ENCODE measurements around the gene PODN. TPM values are rescaled to one million over a fixed set of nuclear protein-coding genes. Genes with fewer than 3 reads are reported as not detected.

Gene PODN
- total RNA-seq, 2 donors from 2014 or later: 44.1 to 47.2 TPM

DNA sequence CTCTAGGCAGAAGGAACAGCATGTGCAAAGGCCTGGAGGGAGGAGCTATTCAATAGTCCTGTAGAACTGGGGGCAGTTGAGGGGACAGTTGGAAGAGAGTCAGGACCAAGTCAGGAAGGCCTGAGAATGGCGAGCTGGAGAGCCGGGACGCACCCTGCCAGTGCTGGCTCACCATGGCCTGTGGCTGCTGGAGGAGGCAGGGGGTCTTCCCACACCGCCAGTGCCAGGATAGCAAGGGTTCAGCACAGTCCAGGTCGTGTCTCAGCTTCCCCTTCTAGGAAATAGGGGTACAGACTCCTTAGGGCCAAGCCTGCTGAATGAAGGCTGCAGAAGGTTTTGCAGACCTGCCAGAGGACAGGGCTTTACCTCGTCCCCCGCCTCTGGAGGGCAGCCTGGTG, 7.3 kb downstream of the PODN start:
- H3K4me3 ChIP-seq: no peak overlapping the region
- no peak overlapping the region for H3K27ac ChIP-seq
- DNase-seq (ENCODE audit: low spot score): no peak
- H3K36me3 ChIP-seq: no peaks in the 10 kb centered on the region
- TF ChIP-seq CTCF (IDR thresholded peaks at IDR 0.05): no peak
- H3K27me3 ChIP-seq: no peaks in the 10 kb centered on the region
- H3K9me3 ChIP-seq: no peaks in the 10 kb centered on the region
- H3K4me1 ChIP-seq: peaks cover 0 to 13% of the 10 kb centered on the region in 2 donors

GRCh38 chr1:53069663-53070327, 7.8 kb downstream of the PODN start:
- no peak for TF ChIP-seq CTCF (IDR thresholded peaks at IDR 0.05)

GRCh38 chr1:53070621-53071020, 8.6 kb downstream of the PODN start:
- H3K27me3 ChIP-seq: no peaks in the 10 kb centered on the region
- H3K4me3 ChIP-seq: no peak overlapping the region
- TF ChIP-seq CTCF (IDR thresholded peaks at IDR 0.05): no peak
- peaks cover 0 to 13% of the 10 kb centered on the region in 2 donors for H3K4me1 ChIP-seq
- H3K36me3 ChIP-seq: no peaks in the 10 kb centered on the region
- no peak overlapping the region for H3K27ac ChIP-seq
- no peaks in the 10 kb centered on the region for H3K9me3 ChIP-seq
- no peak for DNase-seq (ENCODE audit: low spot score)

More at GRCh38 chr1:53069663-53070327, 7.8 kb downstream of the PODN start:
- no peak overlapping the region for H3K27ac ChIP-seq
- no peak overlapping the region for H3K4me3 ChIP-seq
- H3K27me3 ChIP-seq: no peaks in the 10 kb centered on the region
- DNase-seq (ENCODE audit: low spot score): peak; percentile 52
- peaks cover 0 to 13% of the 10 kb centered on the region in 2 donors for H3K4me1 ChIP-seq
- no peaks in the 10 kb centered on the region for H3K9me3 ChIP-seq
- H3K36me3 ChIP-seq: no peaks in the 10 kb centered on the region

- H3K27me3 ChIP-seq: no peaks in the 10 kb centered on the region
- no peak overlapping the region for H3K4me3 ChIP-seq
- peak; percentile 53 for DNase-seq (ENCODE audit: low spot score)
- H3K27ac ChIP-seq: no peak overlapping the region
- H3K36me3 ChIP-seq: no peaks in the 10 kb centered on the region
- no peak for TF ChIP-seq CTCF (IDR thresholded peaks at IDR 0.05)
- H3K4me1 ChIP-seq: peaks cover 0 to 12% of the 10 kb centered on the region in 2 donors
- no peaks in the 10 kb centered on the region for H3K9me3 ChIP-seq
Measured at GRCh38 chr1:53071167-53071865, 9.3 kb downstream of the PODN start.

DNA sequence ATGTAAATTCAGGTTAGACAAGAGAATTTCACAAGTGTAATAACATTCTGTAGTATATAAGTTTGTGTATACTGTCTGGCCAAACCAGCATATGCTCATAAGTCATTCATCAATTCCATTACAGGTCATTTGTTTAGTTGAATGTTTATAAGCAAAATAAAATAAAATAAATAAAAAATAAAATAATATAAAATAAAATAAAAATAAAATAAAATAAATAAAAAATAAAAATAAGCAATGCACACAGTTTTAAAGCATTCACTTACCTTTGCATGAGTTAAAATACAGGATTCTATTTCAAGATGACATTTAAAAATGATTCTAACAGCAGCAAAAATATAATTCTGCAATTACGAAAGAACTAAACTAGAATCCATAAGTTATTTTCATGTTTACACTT, 9.9 kb downstream of the PODN start:
- Histone ChIP-seq H3K36me3 (no peaks in the 10 kb centered on the region), H3K27ac (no peak overlapping the region), H3K4me3 (no peak overlapping the region), H3K4me1 (peaks cover 0 to 6% of the 10 kb centered on the region in 2 donors), H3K9me3 (no peaks in the 10 kb centered on the region), H3K27me3 (no peaks in the 10 kb centered on the region)
- no peak for DNase-seq (ENCODE audit: low spot score)
- TF ChIP-seq CTCF (IDR thresholded peaks at IDR 0.05): no peak
